HepG2 (cell line): ENCODE data around the gene STPG2.

Experiments used
- CHD4 ChIP-seq: fragments of 200-600 bp; sonication (generic); IDR thresholded peaks from 2 replicates; pipeline ENCODE4 v1.7.0; 2017; ENCODE audit warnings: mild to moderate bottlenecking, low read length, borderline replicate concordance
- JUN ChIP-seq: sonication (generic); formaldehyde crosslinking; IDR thresholded peaks from 2 replicates; pipeline ENCODE4 v1.4.0; 2020; ENCODE audit warnings: mild to moderate bottlenecking, missing genetic modification reagents
- PHF8 ChIP-seq: sonication (generic); formaldehyde crosslinking; IDR thresholded peaks from 2 replicates; pipeline ENCODE4 v1.5.0; 2020; ENCODE audit warnings: missing genetic modification reagents
- SMC3 ChIP-seq: IDR thresholded peaks from 2 replicates; pipeline ENCODE4 v1.6.1; 2011; ENCODE audit warnings: low read length, improper control_type of control experiment
- ZNF337 ChIP-seq: sonication (generic); formaldehyde crosslinking; IDR thresholded peaks from 2 replicates; pipeline ENCODE4 v1.5.1; 2020; ENCODE audit warnings: missing genetic modification reagents, low read depth, mild to moderate bottlenecking, borderline replicate concordance
- ZNF558 ChIP-seq: sonication (generic); formaldehyde crosslinking; IDR thresholded peaks from 2 replicates; pipeline ENCODE4 v1.9.0; 2022; ENCODE audit warnings: mild to moderate bottlenecking, missing genetic modification reagents, borderline replicate concordance
- ZNF7 ChIP-seq: IDR thresholded peaks from 2 replicates; pipeline ENCODE4 v1.6.1; 2016; ENCODE audit warnings: missing biosample characterization, missing genetic modification reagents
- TF ChIP-seq, protein P1 (sequence below): sonication (generic); formaldehyde crosslinking; IDR thresholded peaks from 2 replicates; pipeline ENCODE4 v1.4.0; 2020; ENCODE audit warnings: mild to moderate bottlenecking, missing genetic modification reagents
- TF ChIP-seq, protein P2 (sequence below): sonication (generic); formaldehyde crosslinking; IDR thresholded peaks from 2 replicates; pipeline ENCODE4 v1.5.0; 2020; ENCODE audit warnings: missing genetic modification reagents, mild to moderate bottlenecking, borderline replicate concordance
- TF ChIP-seq, protein P3 (sequence below): IDR thresholded peaks from 2 replicates; pipeline ENCODE4 v1.6.1; 2012; ENCODE audit warnings: low read depth, low read length, improper control_type of control experiment
- TF ChIP-seq, protein P4 (sequence below), 2 experiments: sonication (generic) in 1 of 2; formaldehyde crosslinking in 1 of 2; IDR thresholded peaks; 2 replicates each; pipeline versions ENCODE4 v1.5.1 to v1.6.1; 2011 to 2020; ENCODE audit warnings: borderline replicate concordance in 1 of 2, low read depth in 1 of 2, low read length in 1 of 2, mild to moderate bottlenecking in 1 of 2, missing genetic modification reagents in 1 of 2, moderate library complexity in 1 of 2

DNA sequence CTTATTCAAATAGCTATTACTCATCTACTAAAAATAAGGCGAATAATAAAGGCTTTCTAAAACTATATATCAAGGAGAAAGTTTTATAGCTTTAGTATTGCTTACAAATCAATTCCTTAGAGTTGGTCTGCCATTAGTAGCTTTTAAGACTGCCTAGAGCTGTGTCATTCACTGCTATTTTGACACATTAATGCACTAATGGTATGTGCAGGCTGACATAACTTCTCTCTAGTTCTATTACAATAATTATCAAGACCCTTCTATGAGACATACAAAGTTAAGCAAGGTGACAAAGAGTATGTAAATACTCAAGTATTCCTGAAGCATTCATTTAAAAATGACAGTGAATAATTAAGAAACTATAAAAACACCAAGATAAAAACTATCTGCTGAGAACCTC is 625.3 kb downstream of the STPG2 start:
- TF ChIP-seq ZNF337 (CRISPR knock-in tag) (no peak), JUN (CRISPR knock-in tag) (no peak), CHD4 (no peak), ZNF558 (CRISPR knock-in tag) (no peak), PHF8 (CRISPR knock-in tag) (no peak), ZNF7 (CRISPR knock-in tag) (no peak), SMC3 (no peak)
- TF ChIP-seq, protein P1, sequence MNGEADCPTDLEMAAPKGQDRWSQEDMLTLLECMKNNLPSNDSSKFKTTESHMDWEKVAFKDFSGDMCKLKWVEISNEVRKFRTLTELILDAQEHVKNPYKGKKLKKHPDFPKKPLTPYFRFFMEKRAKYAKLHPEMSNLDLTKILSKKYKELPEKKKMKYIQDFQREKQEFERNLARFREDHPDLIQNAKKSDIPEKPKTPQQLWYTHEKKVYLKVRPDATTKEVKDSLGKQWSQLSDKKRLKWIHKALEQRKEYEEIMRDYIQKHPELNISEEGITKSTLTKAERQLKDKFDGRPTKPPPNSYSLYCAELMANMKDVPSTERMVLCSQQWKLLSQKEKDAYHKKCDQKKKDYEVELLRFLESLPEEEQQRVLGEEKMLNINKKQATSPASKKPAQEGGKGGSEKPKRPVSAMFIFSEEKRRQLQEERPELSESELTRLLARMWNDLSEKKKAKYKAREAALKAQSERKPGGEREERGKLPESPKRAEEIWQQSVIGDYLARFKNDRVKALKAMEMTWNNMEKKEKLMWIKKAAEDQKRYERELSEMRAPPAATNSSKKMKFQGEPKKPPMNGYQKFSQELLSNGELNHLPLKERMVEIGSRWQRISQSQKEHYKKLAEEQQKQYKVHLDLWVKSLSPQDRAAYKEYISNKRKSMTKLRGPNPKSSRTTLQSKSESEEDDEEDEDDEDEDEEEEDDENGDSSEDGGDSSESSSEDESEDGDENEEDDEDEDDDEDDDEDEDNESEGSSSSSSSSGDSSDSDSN (CRISPR knock-in tag), result no peak
- TF ChIP-seq, protein P2, sequence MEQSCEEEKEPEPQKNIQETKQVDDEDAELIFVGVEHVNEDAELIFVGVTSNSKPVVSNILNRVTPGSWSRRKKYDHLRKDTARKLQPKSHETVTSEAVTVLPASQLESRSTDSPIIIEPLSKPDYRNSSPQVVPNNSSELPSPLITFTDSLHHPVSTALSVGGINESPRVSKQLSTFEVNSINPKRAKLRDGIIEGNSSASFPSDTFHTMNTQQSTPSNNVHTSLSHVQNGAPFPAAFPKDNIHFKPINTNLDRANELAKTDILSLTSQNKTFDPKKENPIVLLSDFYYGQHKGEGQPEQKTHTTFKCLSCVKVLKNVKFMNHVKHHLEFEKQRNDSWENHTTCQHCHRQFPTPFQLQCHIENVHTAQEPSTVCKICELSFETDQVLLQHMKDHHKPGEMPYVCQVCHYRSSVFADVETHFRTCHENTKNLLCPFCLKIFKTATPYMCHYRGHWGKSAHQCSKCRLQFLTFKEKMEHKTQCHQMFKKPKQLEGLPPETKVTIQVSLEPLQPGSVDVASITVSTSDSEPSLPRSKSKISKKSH (CRISPR knock-in tag), result no peak
- TF ChIP-seq, protein P3, sequence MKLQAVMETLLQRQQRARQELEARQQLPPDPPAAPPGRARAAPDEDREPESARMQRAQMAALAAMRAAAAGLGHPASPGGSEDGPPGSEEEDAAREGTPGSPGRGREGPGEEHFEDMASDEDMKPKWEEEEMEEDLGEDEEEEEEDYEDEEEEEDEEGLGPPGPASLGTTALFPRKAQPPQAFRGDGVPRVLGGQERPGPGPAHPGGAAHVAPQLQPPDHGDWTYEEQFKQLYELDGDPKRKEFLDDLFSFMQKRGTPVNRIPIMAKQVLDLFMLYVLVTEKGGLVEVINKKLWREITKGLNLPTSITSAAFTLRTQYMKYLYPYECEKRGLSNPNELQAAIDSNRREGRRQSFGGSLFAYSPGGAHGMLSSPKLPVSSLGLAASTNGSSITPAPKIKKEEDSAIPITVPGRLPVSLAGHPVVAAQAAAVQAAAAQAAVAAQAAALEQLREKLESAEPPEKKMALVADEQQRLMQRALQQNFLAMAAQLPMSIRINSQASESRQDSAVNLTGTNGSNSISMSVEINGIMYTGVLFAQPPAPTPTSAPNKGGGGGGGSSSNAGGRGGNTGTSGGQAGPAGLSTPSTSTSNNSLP, result no peak
- TF ChIP-seq, protein P4, sequence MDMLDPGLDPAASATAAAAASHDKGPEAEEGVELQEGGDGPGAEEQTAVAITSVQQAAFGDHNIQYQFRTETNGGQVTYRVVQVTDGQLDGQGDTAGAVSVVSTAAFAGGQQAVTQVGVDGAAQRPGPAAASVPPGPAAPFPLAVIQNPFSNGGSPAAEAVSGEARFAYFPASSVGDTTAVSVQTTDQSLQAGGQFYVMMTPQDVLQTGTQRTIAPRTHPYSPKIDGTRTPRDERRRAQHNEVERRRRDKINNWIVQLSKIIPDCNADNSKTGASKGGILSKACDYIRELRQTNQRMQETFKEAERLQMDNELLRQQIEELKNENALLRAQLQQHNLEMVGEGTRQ (IDR thresholded peaks at IDR 0.05; ENCODE audit: low read depth, low read length), result no peak
- TF ChIP-seq, protein P4 (CRISPR knock-in tag; IDR thresholded peaks at IDR 0.05; ENCODE audit: borderline replicate concordance), result no peak
